K562 (cell line): Measurements from ENCODE around the gene TDRD5. TPM values are rescaled to one million over a fixed set of nuclear protein-coding genes. Genes with fewer than 3 reads are reported as not detected.
A peak's percentile ranks its signal among the peaks of the same experiment; 100 is the strongest.

Experiments
- ATAC-seq: fragments of 200-7000 bp; cut with Tn5 transposase; 3 replicates; pipeline ENCODE4 v1.9.1; 2020; ENCODE audit warnings: moderate library complexity
- BruUV-seq: library from RNA; stranded (reverse); fragments of 400-500 nt; replicated peaks from 2 replicates; lab custom pipeline; 2021; lab: Mats Ljungman, UMichigan
- CTCF ChIA-PET: fragments of 300-600 bp; formaldehyde crosslinking; extraction: SDS; loops from one replicate; lab custom pipeline; 2021; ENCODE audit warnings: low intra/inter-chr PET ratio; lab: Yijun Ruan, JAX
- POLR2A ChIA-PET: fragments of 300-600, 350-650 bp; sonication (Branson Sonifier 250); formaldehyde crosslinking; extraction: SDS; loops from one replicate; lab custom pipeline; 2021; ENCODE audit warnings: antibody characterized with exemption, inconsistent platforms; lab: Yijun Ruan, JAX
- DNase-seq, 4 experiments: peaks; one replicate each; pipeline versions ENCODE4 v3.0.0 to v3.0.0-alpha.2; 2011 to 2018; ENCODE audit warnings: low spot score in 3 of 4, mixed read lengths in 3 of 4; ENCODE audit errors: extremely low read depth in 1 of 4
- FAIRE-seq: peaks from 2 replicates; lab custom pipeline; 2011; peaks lifted over from hg19 to GRCh38; lab: Jason Lieb, UNC
- H2AFZ ChIP-seq: 2 replicates; pipeline ENCODE4 v1.6.0; 2011; ENCODE audit warnings: low read depth, low read length, control low read depth, inconsistent platforms
- H3K27ac ChIP-seq: fragments of 200-600 bp; 3 replicates; pipeline ENCODE4 v1.8.0; 2011; ENCODE audit warnings: low read depth, mild to moderate bottlenecking, control low read depth, inconsistent platforms, low read length, moderate library complexity, mixed read lengths; ENCODE audit errors: extremely low read depth
- H3K27me3 ChIP-seq, 2 experiments: fragments of 300-600 bp in 1 of 2; 2 replicates in 1 of 2; 3 replicates in 1 of 2; pipeline versions ENCODE4 v1.6.0 to v1.8.0; 2011; ENCODE audit warnings: inconsistent platforms in 2 of 2, low read length in 2 of 2, mild to moderate bottlenecking in 1 of 2, mixed read lengths in 1 of 2, moderate library complexity in 1 of 2; ENCODE audit not compliant: control insufficient read depth in 2 of 2, insufficient read depth in 2 of 2
- H3K36me3 ChIP-seq: fragments of 300-600 bp; 3 replicates; pipeline ENCODE4 v1.8.0; 2011; ENCODE audit warnings: mild to moderate bottlenecking, low read length, inconsistent platforms; ENCODE audit not compliant: control insufficient read depth, insufficient read depth
- H3K4me1 ChIP-seq, 2 experiments: fragments of 200-600 bp in 1 of 2; replicated peaks in 1 of 2; 2 replicates in 1 of 2; 3 replicates in 1 of 2; pipeline versions ENCODE4 v1.5.1 to v1.8.0; 2011; ENCODE audit warnings: inconsistent platforms in 2 of 2, low read length in 2 of 2, mild to moderate bottlenecking in 1 of 2, mixed read lengths in 1 of 2, moderate library complexity in 1 of 2; ENCODE audit not compliant: control insufficient read depth in 2 of 2, insufficient read depth in 2 of 2
- H3K4me2 ChIP-seq: 2 replicates; pipeline ENCODE4 v1.6.1; 2011; ENCODE audit warnings: low read length, control low read depth, inconsistent platforms, mixed read lengths; ENCODE audit not compliant: insufficient read depth
- H3K4me3 ChIP-seq: fragments of 200-600 bp; sonication (generic), shearing (Covaris generic); 2 replicates; pipeline ENCODE4 v1.5.1; 2016; ENCODE audit warnings: control low read depth, inconsistent platforms
- H3K79me2 ChIP-seq: fragments of 200-600 bp; 3 replicates; pipeline ENCODE4 v1.8.0; 2011; ENCODE audit warnings: low read length, inconsistent platforms; ENCODE audit not compliant: control insufficient read depth, insufficient read depth
- H3K9ac ChIP-seq, 2 experiments: 2 replicates each; pipeline versions ENCODE4 v1.6.0 to v1.6.1; 2011; ENCODE audit warnings: low read depth in 2 of 2, low read length in 2 of 2, control low read depth in 1 of 2, inconsistent platforms in 1 of 2, mild to moderate bottlenecking in 1 of 2, mixed read lengths in 1 of 2; ENCODE audit not compliant: insufficient read depth in 1 of 2
- H3K9me1 ChIP-seq: one replicate; pipeline ENCODE4 v1.6.0; 2011; ENCODE audit warnings: inconsistent platforms, mild to moderate bottlenecking, low read length, moderate library complexity; ENCODE audit not compliant: control insufficient read depth, insufficient read depth
- H3K9me3 ChIP-seq: replicated peaks from 2 replicates; pipeline ENCODE4 v1.5.1; 2011; ENCODE audit warnings: low read depth, low read length, inconsistent platforms; ENCODE audit not compliant: control insufficient read depth, insufficient read depth
- H4K20me1 ChIP-seq: replicated peaks from 2 replicates; pipeline ENCODE4 v1.6.1; 2011; ENCODE audit warnings: low read length, inconsistent platforms, mixed read lengths; ENCODE audit not compliant: control insufficient read depth, insufficient read depth
- ARHGAP35 ChIP-seq: fragments of 450-650 bp; IDR thresholded peaks from 2 replicates; pipeline ENCODE4 v1.6.1; 2018; ENCODE audit not compliant: partially characterized antibody
- CHD4 ChIP-seq: fragments of 200-600 bp; sonication (generic); IDR thresholded peaks from 3 replicates; pipeline ENCODE4 v1.6.1; 2012; ENCODE audit warnings: low read depth, mild to moderate bottlenecking, mixed read lengths, low read length, inconsistent platforms; ENCODE audit not compliant: insufficient read depth, insufficient replicate concordance, poor library complexity, severe bottlenecking
- CTBP1 ChIP-seq: fragments of 450-650 bp; IDR thresholded peaks from 2 replicates; pipeline ENCODE4 v1.6.1; 2016; ENCODE audit warnings: borderline replicate concordance
- ELF4 ChIP-seq: fragments of 450-650 bp; formaldehyde crosslinking; IDR thresholded peaks from 2 replicates; pipeline ENCODE4 v1.4.0; 2022; ENCODE audit warnings: missing genetic modification characterization
- HDAC2 ChIP-seq: fragments of 450-650 bp; IDR thresholded peaks from 2 replicates; pipeline ENCODE4 v1.6.1; 2016; ENCODE audit warnings: mild to moderate bottlenecking
- HEY1 ChIP-seq: fragments of 250-450 bp; sonication (Bioruptor Pico); IDR thresholded peaks from 2 replicates; pipeline ENCODE4 v1.5.0; 2020; ENCODE audit warnings: mild to moderate bottlenecking, moderate library complexity, borderline replicate concordance
- KLF16 ChIP-seq: IDR thresholded peaks from 2 replicates; pipeline ENCODE4 v1.6.1; 2016; ENCODE audit warnings: antibody characterized with exemption
- SNRNP70 ChIP-seq: fragments of 200-400 bp; formaldehyde crosslinking; optimal IDR thresholded peaks from 2 replicates; pipeline ENCODE3; 2017; ENCODE audit warnings: low read depth, low read length
- SUPT5H ChIP-seq: fragments of 450-650 bp; IDR thresholded peaks from 2 replicates; pipeline ENCODE4 v1.6.1; 2016
- ZBTB8A ChIP-seq: fragments of 450-650 bp; IDR thresholded peaks from 2 replicates; pipeline ENCODE4 v1.6.1; 2018; ENCODE audit warnings: mild to moderate bottlenecking, moderate library complexity; ENCODE audit not compliant: partially characterized antibody
- WGBS: fragments of 100-300 bp; shearing (Covaris generic); methylation state at CpG from one replicate; pipeline ENCODE4 v1.1.6; 2016; ENCODE audit warnings: low coverage, mixed read lengths; ENCODE audit not compliant: insufficient coverage; ENCODE audit errors: missing lambda C conversion rate; 5-methylcytosine and 5-hydroxymethylcytosine counted together
- in situ Hi-C: fragments of 300-500 bp; cut with MboI; formaldehyde crosslinking; loops from 4 replicates; pipeline ENCODE4 v1.15.0; 2018; ENCODE audit warnings: inconsistent platforms, mixed read lengths
- intact Hi-C: fragments of 100-400 bp; cut with micrococcal nuclease; formaldehyde crosslinking; loops from 2 replicates; pipeline ENCODE4 v1.14.2; 2022
- polyA plus RNA-seq, 8 experiments: library from polyadenylated mRNA; depleted of rRNA in 4 of 8; stranded (reverse) in 5 of 8; unstranded in 3 of 8; fragments of >200 nt; fragmentation: Nextera tagmentation in 2 of 8; fragmentation: Illumina TruSeq in 1 of 8; extraction: Ambion mirVana in 2 of 8; extraction: Trizol in 1 of 8; gene quantifications; 2 replicates each; pipeline versions ENCODE4 v1.2.1 to v1.2.3, GENCODE V29; 2011 to 2014; ENCODE audit warnings: inconsistent platforms in 1 of 8, missing spikeins in 1 of 8
- total RNA-seq, 7 experiments: library from RNA; depleted of rRNA in 6 of 7; stranded (reverse); fragments of >200 nt in 6 of 7; fragmentation: Illumina TruSeq in 2 of 7; extraction: Trizol in 2 of 7; gene quantifications; 2 replicates each; pipeline versions ENCODE4 v1.2.1 to v1.2.3, GENCODE V29; 2011 to 2021; ENCODE audit warnings: low replicate concordance in 1 of 7
- TF ChIP-seq, protein P1 (sequence below), 3 experiments: fragments of 200-800 bp in 1 of 3; fragments of 250-450 bp in 1 of 3; fragments of 450-650 bp in 1 of 3; sonication (Bioruptor Pico) in 1 of 3; sonication (Bioruptor generic) in 1 of 3; formaldehyde crosslinking in 1 of 3; IDR thresholded peaks; 2 replicates each; pipeline versions ENCODE4 v1.6.1 to v1.8.0; 2016 to 2022; ENCODE audit warnings: mild to moderate bottlenecking in 2 of 3, missing genetic modification characterization in 2 of 3, missing compliant biosample characterization in 1 of 3, moderate library complexity in 1 of 3

Gene TDRD5
- total and polyA plus RNA-seq, 9 of the 15 experiments (the other 6 are each of a cell fraction or from before 2014, with no cell fraction given): 0.04 to 0.57 (median 0.26) TPM; not detected in 1

DNA sequence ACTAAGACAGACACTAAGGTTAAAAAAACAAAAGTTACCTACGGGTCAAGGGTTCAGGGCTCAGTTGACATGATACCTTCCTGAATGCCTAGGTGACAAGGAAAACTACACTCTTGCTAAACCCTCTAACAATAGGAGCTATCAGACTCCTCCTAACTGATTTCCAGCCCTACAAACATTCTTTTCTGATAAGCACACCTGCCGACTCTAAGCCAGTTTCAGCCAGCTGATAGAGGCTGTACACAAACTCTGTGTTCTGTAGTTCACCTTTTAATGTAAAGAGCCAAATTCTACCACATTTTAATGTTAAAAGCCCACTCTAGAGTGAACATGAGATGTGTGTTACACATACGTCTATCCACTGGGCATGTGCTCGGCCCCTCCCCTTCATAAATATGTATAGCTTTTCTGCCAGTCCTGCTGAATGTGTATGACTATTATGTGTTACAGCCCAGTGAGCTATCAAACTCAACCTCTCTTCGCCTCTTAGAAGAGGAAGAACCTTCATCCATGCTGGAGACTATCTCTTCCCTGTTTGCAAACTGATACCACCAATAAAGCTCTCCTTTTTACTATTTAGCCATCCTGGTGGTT is 111.4 kb downstream of the TDRD5 start:
- no peak overlapping the region for H3K9ac ChIP-seq
- ChIA-PET CTCF (no interaction called here), POLR2A (interaction anchor here (0.7 to 0.9 kb wide), 2 partner anchors 112 to 456 kb away, joined by 3 read pairs; no protein-coding TSS in a partner anchor)
- no peaks in the 10 kb centered on the region for H4K20me1 ChIP-seq
- no peak for ATAC-seq
- no peak overlapping the region for H2AFZ ChIP-seq
- intact Hi-C loops: no loop called here
- WGBS: 3% methylated on average over 5 of the region's 5 CpGs
- no peaks in the 10 kb centered on the region for H3K4me1 ChIP-seq
- no peaks in the 10 kb centered on the region for H3K9me1 ChIP-seq
- BruUV-seq: no TSS peak
- no peak overlapping the region for H3K4me2 ChIP-seq
- no peaks in the 10 kb centered on the region; a peak in 1 of 5 replicates for H3K27me3 ChIP-seq
- no peak for TF ChIP-seq ELF4 (CRISPR knock-in tag)
- no peak overlapping the region for H3K4me3 ChIP-seq
- H3K79me2 ChIP-seq: no peaks in the 10 kb centered on the region
- no peak for FAIRE-seq
- DNase-seq: no peak
- H3K9me3 ChIP-seq: no peaks in the 10 kb centered on the region
- H3K36me3 ChIP-seq: no peaks in the 10 kb centered on the region
- H3K27ac ChIP-seq: no peak overlapping the region
- in situ Hi-C loops: loop anchor here (10.0 kb wide), 1 partner anchor 712 kb away; no protein-coding TSS in a partner anchor

DNA sequence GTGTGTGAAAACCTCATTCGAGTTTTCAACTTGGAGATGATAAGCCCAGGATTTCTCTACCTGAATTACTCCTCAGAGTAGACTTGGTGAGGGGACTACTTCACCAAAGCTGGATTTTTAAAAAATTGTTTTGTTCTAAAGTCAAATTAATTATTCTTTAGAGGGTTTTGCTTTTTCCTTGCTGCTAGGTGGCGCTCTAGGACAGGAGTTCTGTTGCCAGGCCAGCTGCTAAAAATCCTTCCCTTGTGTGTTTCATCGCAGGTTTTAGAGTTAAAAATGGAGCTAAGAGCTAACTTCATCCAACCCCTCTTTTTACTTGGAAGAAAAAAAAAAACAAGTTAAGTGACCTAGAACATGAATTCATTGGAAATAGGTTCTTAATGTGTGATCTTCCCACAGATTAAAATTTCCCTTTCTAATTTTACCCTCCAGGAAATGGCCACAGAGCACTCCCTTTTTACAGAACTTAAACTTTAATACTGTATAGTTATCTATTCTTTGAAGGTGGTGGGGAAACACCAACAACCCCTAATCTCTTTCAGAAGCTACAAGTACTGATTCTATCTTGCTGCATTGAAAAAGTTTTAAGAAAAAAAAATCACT is 114.8 kb downstream of the TDRD5 start:
- BruUV-seq: no TSS peak
- Histone ChIP-seq H3K9ac (no peak overlapping the region), H3K79me2 (no peaks in the 10 kb centered on the region), H3K4me1 (no peaks in the 10 kb centered on the region), H3K4me3 (no peak overlapping the region), H4K20me1 (no peaks in the 10 kb centered on the region), H3K9me1 (no peaks in the 10 kb centered on the region), H3K27ac (no peak overlapping the region), H3K36me3 (no peaks in the 10 kb centered on the region), H3K9me3 (no peaks in the 10 kb centered on the region), H2AFZ (no peak overlapping the region), H3K27me3 (peaks cover 0 to 3% of the 10 kb centered on the region in 2 experiments; a peak in 2 of 5 replicates), H3K4me2 (no peak overlapping the region)
- intact Hi-C loops (loop anchor here (1.0 to 5.0 kb wide), 5 partner anchors 104 to 776 kb away; no protein-coding TSS in a partner anchor), in situ Hi-C loops (loop anchor here (5.0 to 10.0 kb wide), 2 partner anchors 466 to 708 kb away; no protein-coding TSS in a partner anchor)
- CTCF ChIA-PET: interaction anchor here (0.6 to 2.8 kb wide), 9 partner anchors 99 to 778 kb away, joined by 3 to 26 read pairs (median 7); no protein-coding TSS in a partner anchor
- POLR2A ChIA-PET: interaction anchor here (0.6 to 1.3 kb wide), 5 partner anchors 99 to 473 kb away, joined by 3 to 8 read pairs (median 3); no protein-coding TSS in a partner anchor
- DNase-seq (peak; percentile 57 to 80 (median 62)), ATAC-seq (peak; percentile 76), FAIRE-seq (peak; percentile 73)
- 0% methylated on average over 3 of the region's 3 CpGs for WGBS
- no peak for TF ChIP-seq HDAC2
- TF ChIP-seq SUPT5H: no peak
- no peak for TF ChIP-seq ZBTB8A
- TF ChIP-seq SNRNP70: no peak
- TF ChIP-seq CHD4: no peak
- TF ChIP-seq ARHGAP35: no peak
- TF ChIP-seq, protein P1, sequence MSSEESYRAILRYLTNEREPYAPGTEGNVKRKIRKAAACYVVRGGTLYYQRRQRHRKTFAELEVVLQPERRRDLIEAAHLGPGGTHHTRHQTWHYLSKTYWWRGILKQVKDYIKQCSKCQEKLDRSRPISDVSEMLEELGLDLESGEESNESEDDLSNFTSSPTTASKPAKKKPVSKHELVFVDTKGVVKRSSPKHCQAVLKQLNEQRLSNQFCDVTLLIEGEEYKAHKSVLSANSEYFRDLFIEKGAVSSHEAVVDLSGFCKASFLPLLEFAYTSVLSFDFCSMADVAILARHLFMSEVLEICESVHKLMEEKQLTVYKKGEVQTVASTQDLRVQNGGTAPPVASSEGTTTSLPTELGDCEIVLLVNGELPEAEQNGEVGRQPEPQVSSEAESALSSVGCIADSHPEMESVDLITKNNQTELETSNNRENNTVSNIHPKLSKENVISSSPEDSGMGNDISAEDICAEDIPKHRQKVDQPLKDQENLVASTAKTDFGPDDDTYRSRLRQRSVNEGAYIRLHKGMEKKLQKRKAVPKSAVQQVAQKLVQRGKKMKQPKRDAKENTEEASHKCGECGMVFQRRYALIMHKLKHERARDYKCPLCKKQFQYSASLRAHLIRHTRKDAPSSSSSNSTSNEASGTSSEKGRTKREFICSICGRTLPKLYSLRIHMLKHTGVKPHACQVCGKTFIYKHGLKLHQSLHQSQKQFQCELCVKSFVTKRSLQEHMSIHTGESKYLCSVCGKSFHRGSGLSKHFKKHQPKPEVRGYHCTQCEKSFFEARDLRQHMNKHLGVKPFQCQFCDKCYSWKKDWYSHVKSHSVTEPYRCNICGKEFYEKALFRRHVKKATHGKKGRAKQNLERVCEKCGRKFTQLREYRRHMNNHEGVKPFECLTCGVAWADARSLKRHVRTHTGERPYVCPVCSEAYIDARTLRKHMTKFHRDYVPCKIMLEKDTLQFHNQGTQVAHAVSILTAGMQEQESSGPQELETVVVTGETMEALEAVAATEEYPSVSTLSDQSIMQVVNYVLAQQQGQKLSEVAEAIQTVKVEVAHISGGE (CRISPR knock-in tag; IDR thresholded peaks at IDR 0.05): no peak
- no peak for TF ChIP-seq CTBP1
- TF ChIP-seq HEY1 (CRISPR knock-in tag): no peak
- TF ChIP-seq KLF16: no peak
